Stimulated activated CD4-positive, alpha-beta T cell treated with anti-CD3 and anti-CD28 coated beads, Interleukin-1b, Interleukin-23, amount 100 ng/mL, for 48 hours (primary cell): ENCODE data around the gene SNED1.

Experiments
- DNase-seq: peaks from one replicate; pipeline ENCODE4 v3.0.0-alpha.2; 2020

The SNED1 gene

DNA sequence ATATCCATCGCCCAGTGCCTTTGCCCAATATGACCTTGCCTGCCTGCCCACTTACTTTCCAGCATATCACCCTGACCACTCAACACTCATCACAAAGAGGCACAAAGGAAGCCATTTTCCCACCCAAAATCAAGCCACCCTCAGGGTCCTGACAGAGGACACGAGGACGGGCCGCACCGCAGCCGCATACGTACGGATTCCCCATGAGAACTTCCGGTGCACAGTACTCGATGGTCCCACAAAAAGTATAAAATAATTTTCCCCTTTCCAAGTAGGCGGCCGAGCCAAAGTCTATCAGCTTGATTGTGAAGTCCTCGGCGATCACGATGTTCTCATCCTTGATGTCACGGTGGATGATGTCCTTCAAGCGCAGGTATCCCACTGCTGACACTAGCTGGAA is 113.6 kb downstream of the SNED1 start:
- no peak for DNase-seq

- peak; percentile 63 for DNase-seq
Measured at GRCh38 chr2:241112592-241112991, 114.2 kb downstream of the SNED1 start.

- no peak for DNase-seq
Measured at GRCh38 chr2:241114836-241115235, 116.4 kb downstream of the SNED1 start.

DNA sequence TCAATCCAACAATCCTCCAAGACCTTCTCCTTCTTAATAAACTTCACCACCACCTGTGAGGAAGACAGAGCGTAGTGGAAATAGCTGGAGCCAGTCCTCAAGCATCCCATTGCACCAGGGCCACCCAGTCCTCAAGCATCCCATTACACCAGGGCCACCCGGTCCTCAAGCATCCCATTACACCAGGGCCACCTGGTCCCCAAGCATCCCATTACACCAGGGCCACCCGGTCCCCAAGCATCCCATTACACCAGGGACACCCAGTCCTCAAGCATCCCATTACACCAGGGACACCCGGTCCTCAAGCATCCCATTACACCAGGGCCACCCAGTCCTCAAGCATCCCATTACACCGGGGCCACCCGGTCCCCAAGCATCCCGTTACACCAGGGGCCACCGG is 116.9 kb downstream of the SNED1 start:
- DNase-seq = no peak

- no peak for DNase-seq
Measured at GRCh38 chr2:241116606-241117560, 118.5 kb downstream of the SNED1 start.

GRCh38 chr2:241118737-241119505 is 120.5 kb downstream of the SNED1 start:
- no peak for DNase-seq

DNA sequence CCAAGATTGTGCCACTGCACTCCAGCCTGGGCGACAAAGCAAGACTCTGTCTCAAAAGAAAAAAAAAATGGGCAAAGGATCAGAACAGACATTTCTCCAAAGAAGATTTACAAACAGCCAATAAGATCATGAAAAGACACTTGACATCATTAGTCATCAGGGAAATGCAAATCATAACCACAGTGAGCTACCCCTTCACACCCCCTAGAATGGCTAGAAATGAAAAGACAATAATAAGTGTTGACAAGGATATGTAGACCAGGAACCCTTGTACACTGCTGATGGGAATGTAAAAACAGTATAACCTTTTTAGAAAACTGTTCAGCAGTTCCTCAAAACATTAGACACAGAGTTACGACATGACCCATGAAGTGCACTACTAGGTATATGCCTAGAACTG is 122.0 kb downstream of the SNED1 start:
- DNase-seq = no peak

DNA sequence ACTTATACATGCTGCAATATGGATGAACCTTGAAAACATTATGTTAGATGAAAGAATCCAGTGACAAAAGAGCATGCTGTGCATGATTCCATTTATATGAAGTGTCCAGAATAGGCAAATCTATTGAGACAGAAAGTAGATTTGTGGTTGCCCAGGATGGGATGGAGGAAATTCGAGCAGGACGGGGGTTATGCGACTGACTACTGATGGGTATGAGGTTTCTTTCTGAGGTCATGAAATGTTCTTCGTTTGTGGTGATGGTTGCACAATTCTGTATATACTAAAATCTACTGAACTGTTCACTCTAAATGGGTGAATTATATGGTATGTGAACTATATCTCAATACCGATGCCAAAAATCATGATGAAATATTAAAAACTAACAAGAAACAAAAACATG is 122.6 kb downstream of the SNED1 start:
- DNase-seq = no peak

GRCh38 chr2:241122376-241123002 is 124.1 kb downstream of the SNED1 start:
- no peak for DNase-seq

DNA sequence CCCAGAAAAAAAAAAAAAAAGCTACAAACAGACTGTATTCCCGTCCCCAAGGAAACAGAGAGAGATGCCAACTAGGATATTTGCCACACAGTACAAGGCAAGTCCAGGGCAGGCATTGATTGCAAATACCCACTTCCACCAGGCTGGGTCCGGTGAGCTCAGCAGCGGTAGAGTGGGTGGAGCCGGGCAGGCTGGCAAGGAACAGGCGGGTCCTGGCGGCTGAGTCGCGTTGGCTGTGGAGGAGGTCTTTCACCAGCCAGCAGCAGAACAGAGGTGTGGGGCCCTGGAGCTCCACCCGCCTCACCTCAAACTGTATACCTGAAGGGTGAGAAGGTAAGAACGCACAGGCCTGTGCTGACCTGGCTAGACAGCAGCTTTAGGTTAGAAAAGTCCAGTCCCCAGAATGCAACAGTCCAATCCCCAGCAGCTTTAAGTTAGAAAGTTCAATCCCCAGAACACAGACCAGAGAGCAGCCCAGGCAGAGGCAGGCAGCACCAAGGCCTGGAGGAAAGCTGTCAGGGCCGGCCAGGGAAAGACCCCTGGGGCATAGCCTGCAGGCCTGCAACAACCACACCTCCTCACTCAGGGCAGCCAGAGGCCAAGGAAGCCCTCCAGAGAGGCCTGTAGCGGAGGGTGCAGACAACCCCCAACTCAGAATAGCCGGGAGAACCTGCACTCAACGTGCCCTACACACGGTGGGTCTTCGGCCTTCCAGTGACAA is 125.6 kb downstream of the SNED1 start:
- peak; percentile 44 for DNase-seq

DNA sequence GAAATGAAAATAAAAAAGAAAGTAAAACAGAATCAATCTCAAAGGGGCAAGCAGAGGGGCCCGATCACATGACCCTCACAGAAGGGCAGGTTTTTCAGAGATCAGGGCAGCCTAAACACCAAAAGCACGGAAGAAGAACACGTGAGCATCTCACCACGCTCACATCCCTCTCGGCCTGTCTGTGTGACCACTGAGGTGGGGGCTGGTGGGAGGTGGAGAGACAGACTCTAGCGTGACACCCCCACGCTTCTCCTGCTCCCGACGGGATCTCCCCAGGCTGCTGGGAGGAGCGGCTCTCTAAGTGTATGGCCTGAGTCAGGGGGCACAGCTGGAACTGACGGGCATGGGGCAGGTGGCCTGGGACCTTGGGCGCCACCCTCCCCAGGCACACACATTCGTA is 127.2 kb downstream of the SNED1 start:
- DNase-seq = no peak

DNA sequence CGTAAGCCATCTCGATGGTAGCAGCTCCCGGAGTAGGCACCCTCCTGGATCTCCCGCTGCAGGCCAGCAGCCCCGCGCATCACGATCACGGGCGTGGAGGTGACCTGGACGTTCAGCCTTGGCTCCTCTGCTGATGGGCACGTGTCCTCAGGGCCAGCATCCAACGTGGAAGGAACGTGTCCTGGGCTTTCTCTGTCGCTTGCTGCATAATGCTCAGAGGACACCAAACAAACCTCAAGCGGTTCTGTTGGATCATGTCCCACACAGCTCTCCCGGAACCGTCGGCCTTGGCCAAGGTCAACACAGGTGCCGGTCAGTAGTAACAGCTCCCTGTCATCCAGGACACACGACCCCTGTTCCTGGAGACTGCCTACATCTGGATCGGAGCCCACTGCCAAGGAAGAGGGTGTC is 127.8 kb downstream of the SNED1 start:
- no peak for DNase-seq

DNA sequence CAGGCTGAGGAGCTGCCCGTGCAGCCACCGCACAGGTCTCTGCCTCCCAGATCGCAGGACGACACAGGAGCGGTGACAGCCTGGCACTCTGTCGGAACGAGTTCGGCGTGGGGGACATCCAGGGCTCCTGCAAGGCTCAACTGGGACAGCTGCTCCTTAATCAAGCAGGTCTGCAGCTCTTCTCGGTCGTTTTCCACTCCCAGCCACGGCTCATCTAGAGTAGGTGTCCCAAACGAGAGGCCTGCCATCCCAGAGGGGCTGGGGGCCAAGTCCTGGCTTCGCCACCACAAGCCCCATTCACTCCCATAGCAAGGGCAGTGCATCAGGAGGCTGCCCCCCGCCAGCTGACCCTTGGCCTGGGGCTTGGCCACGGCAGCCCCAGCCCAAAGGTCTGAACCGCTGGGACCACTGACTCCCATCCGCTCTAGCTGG is 128.4 kb downstream of the SNED1 start:
- no peak for DNase-seq

DNA sequence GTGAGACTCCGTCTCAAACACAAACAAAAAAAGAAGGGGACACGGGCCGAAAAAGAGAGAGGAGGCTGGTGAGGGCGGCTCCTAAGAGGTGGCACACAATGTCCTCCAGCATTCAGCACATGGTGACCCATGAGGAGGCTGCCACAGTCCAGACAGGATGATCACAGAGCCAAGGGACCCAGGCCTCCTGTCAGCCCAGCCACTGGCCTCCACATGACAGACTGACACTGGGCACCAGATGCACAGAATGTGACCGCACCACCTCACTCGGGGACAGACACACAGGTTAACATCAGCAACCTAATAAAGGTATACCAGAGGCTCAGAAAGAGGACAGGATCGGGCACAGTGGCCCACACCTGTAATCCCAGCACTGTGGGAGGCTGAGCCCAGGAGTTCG is 129.8 kb downstream of the SNED1 start:
- no peak for DNase-seq

DNA sequence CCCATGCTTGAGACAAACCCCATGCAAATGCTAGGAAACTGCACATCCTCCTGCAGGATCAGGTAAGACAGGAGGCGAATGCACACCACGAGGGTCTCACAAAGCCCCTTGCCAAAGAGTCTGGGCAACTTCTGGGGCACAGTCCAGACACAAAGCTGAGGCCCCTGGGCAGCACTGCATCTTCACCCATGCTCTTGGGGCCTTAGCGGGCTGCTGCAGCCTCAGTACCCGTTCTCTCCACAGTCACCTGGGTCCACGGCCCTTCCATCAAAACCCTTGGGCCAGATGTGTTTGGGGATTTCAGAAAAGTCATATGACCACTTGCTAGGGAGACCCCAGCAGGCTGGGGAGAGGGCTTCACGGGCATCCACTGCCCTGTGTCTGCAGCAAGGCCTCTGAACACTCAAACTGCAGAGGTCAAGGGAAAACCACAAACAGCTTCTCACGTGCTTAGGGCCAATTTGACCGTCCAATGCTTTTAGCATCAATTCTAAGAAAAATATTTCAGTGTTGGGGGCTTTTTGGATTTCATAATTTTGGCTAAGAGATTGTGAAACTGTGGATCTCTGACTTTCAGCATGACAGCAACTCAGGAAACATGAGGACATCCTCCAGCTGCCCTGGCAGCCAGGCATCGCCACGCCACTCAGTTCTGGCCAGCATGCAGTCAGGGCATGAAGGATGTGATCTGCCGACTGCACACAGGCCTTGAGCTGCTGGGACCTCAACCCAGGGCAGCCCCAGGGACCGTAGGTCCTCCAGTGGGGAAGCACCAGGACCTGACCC is 130.9 kb downstream of the SNED1 start:
- no peak for DNase-seq

GRCh38 chr2:241130316-241130715 is 131.9 kb downstream of the SNED1 start:
- DNase-seq = no peak

GRCh38 chr2:241131531-241131930 is 133.1 kb downstream of the SNED1 start:
- DNase-seq = no peak

DNA sequence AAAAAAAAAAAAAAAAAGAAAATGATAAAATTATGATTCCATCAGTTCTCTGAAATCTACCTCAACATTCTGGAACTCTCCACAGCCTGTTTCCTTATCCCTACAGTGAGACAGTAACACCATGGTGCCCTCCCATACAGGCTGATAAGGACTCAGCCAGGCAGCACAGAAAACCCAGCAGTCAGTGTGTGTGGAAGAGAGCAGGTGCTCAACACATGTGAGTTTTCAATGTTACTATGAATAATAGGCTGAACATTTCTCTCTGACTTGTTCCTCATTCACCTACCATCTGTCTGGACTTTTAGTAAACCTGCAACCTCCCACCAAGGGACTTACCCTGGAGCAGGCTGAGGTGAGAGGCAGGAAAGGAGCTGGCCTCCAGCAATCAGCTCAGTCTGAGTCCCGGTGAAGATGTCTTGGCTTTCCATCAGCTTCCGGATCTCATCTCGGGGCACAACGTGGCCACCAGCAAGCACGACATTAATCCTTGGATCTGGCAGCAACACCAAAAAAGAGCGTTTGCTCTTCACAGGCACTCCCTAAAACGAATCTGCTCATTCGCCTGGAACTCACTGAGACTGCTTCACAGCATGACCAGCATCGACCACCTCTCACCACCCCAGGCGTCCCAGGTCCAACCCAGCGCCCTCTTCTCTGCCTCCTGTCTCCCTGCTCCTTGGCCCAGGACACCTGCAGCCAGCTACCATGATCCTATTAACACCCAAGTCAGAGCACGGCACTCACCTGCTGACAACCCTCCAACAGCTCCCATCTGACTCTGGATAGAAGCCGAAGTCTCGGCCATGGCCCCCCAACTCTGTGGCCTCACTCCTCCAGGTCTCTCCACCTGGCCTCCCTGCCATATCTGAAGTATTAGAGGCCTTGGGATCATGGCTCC is 134.4 kb downstream of the SNED1 start:
- no peak for DNase-seq

GRCh38 chr2:241133436-241133820 is 135.0 kb downstream of the SNED1 start:
- no peak for DNase-seq

DNA sequence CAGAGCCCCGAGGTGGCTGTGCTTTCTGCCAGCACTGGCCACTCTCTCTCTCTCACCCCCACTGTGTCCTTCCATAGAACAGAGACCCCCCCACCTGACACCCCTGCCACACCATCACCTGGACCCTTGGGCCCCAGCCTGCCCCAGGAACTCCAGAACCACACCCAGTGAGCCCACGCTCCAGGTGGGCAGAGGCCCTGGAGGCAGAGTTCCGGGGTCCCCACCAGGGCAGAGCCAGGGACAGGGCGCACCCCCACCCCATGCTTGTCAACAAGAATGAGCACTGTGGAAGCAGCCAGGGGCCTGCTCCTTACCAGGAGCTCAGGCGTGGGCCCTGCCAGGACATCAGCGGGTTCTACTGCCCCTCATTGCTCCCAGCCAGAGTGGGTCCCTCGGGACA is 136.3 kb downstream of the SNED1 start:
- DNase-seq = no peak

DNA sequence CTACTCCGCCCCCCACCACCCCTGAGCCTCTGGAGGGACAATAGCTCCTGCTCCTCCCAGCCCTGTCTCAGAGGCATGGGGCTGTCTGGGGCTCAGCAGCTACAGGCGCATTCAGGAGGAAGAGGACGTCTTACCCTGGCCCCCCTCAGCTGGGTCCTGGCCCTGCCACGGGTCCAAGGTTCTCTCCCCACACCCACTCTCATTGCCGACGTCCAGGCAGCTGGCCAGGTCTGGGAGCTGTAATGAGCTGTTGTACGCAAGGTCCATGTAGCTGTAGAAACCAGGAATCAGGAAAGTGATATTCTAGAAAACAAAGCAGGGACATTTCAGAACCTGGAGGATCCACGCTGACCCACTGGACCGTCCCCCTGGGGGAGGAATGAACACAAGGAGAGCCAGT is 137.3 kb downstream of the SNED1 start:
- DNase-seq = no peak
